OCI-LY3 (cell line): ENCODE measurements around the gene MMP7.
A peak's percentile ranks its signal among the peaks of the same experiment; 100 is the strongest.

Source experiments
- H2AFZ ChIP-seq: fragments of 200-600, 300-600 bp; shearing (Covaris generic); 2 replicates; pipeline ENCODE4 v1.6.0; 2014; ENCODE audit warnings: antibody characterized with exemption, low read depth, low read length
- H3K27ac ChIP-seq: fragments of 200-600, 300-600 bp; sonication (generic); 2 replicates; pipeline ENCODE4 v1.5.1; 2014; ENCODE audit warnings: mild to moderate bottlenecking, low read length, moderate library complexity, mixed read lengths
- H3K27me3 ChIP-seq: fragments of 200-600, 300-600 bp; sonication (generic); 2 replicates; pipeline ENCODE4 v1.6.1; 2014; ENCODE audit warnings: low read depth, low read length, mixed read lengths
- H3K36me3 ChIP-seq: fragments of 200-600, 300-600 bp; sonication (generic); replicated peaks from 2 replicates; pipeline ENCODE3; 2014; ENCODE audit warnings: low read depth, low read length, mixed read lengths
- H3K4me1 ChIP-seq: fragments of 300-600, 200-600 bp; sonication (generic); 2 replicates; pipeline ENCODE4 v1.6.1; 2014; ENCODE audit warnings: low read length, mixed read lengths
- H3K4me2 ChIP-seq: fragments of 200-600, 300-600 bp; sonication (generic); 2 replicates; pipeline ENCODE4 v1.6.1; 2014; ENCODE audit warnings: low read length, mixed read lengths
- H3K4me3 ChIP-seq: fragments of 300-600, 200-600 bp; sonication (generic); 2 replicates; pipeline ENCODE4 v1.5.1; 2014; ENCODE audit warnings: antibody characterized with exemption, mild to moderate bottlenecking, low read length, moderate library complexity
- H3K79me2 ChIP-seq: fragments of 300-600, 200-600 bp; shearing (Covaris generic); 2 replicates; pipeline ENCODE4 v1.6.1; 2014; ENCODE audit warnings: mild to moderate bottlenecking, low read length, mixed read lengths
- H3K9ac ChIP-seq: fragments of 300-600, 200-600 bp; shearing (Covaris generic); 2 replicates; pipeline ENCODE4 v1.6.0; 2014; ENCODE audit warnings: mild to moderate bottlenecking, low read length, moderate library complexity
- H3K9me3 ChIP-seq: fragments of 200-600, 300-600 bp; shearing (Covaris generic); 2 replicates; pipeline ENCODE4 v1.6.1; 2014; ENCODE audit warnings: low read length, mixed read lengths; ENCODE audit not compliant: insufficient read depth
- H4K20me1 ChIP-seq: fragments of 200-600, 300-600 bp; sonication (generic); 2 replicates; pipeline ENCODE4 v1.6.1; 2016; ENCODE audit warnings: low read length, mixed read lengths; ENCODE audit not compliant: insufficient read depth
- CTCF ChIP-seq: fragments of 200-600, 300-600 bp; sonication (generic); IDR thresholded peaks from 2 replicates; pipeline ENCODE4 v1.5.1; 2014; ENCODE audit warnings: antibody characterized with exemption, low read length, low read depth
- EZH2phosphoT487 ChIP-seq: fragments of 200-600 bp; shearing (Covaris generic); IDR thresholded peaks from 2 replicates; pipeline ENCODE4 v1.6.1; 2018; ENCODE audit warnings: antibody characterized with exemption, mixed run types, low read depth

The MMP7 gene

GRCh38 chr11:102476069-102476468 is 54.5 kb downstream of the MMP7 start:
- H3K36me3 ChIP-seq: no peaks in the 10 kb centered on the region
- no peak for TF ChIP-seq CTCF
- no peak for TF ChIP-seq EZH2phosphoT487
- 0 out of 2 replicates have a peak overlapping the region, but pooled peaks have one; percentile 9 for H3K9ac ChIP-seq
- H3K79me2 ChIP-seq: no peaks in the 10 kb centered on the region
- peak overlapping the region; percentile 19; the same call in 1 of the 2 replicates for H3K4me3 ChIP-seq
- H3K27me3 ChIP-seq: peaks cover 14% of the 10 kb centered on the region
- H2AFZ ChIP-seq: no peak overlapping the region
- H4K20me1 ChIP-seq: no peaks in the 10 kb centered on the region
- H3K4me2 ChIP-seq: peak overlapping the region; percentile 57
- peak overlapping the region; percentile 36; the same call in 1 of the 2 replicates for H3K27ac ChIP-seq
- H3K4me1 ChIP-seq: peaks cover 52% of the 10 kb centered on the region
- H3K9me3 ChIP-seq: peaks cover 5% of the 10 kb centered on the region; the same call in 1 of the 2 replicates

GRCh38 chr11:102473543-102473942 is 57.0 kb downstream of the MMP7 start:
- Histone ChIP-seq H2AFZ (no peak overlapping the region), H3K4me1 (peaks cover 61% of the 10 kb centered on the region), H3K27ac (no peak overlapping the region), H3K4me3 (no peak overlapping the region), H3K36me3 (no peaks in the 10 kb centered on the region), H3K9ac (no peak overlapping the region), H3K9me3 (peaks cover 5% of the 10 kb centered on the region; the same call in 1 of the 2 replicates), H4K20me1 (no peaks in the 10 kb centered on the region), H3K4me2 (no peak overlapping the region), H3K79me2 (no peaks in the 10 kb centered on the region), H3K27me3 (peaks cover 14% of the 10 kb centered on the region)
- TF ChIP-seq EZH2phosphoT487: no peak
- TF ChIP-seq CTCF: no peak

DNA sequence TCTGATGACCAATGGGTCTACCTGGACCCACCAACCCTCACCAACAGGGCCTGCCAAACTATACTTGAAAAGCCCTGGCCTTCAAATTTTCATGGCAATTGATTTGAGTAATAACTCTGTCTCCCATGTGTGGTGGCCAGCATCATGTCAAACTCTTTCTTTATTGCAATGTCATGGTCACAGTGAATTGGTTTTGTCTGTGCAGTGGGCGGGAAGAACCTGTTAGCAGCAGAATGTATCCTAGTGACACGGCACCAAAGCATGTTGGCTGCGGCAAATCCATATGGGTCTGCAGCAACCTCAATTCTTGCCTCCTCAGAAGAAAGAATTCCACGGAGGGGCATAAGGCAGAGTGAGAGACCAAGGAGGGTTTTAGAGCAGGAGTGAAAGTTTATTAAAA is 58.4 kb downstream of the MMP7 start:
- no peak overlapping the region for H3K9ac ChIP-seq
- peaks cover 14% of the 10 kb centered on the region for H3K27me3 ChIP-seq
- H3K36me3 ChIP-seq: no peaks in the 10 kb centered on the region
- H3K4me1 ChIP-seq: peaks cover 50% of the 10 kb centered on the region
- no peaks in the 10 kb centered on the region for H3K79me2 ChIP-seq
- no peak overlapping the region for H3K27ac ChIP-seq
- H2AFZ ChIP-seq: no peak overlapping the region
- no peak for TF ChIP-seq EZH2phosphoT487
- no peak for TF ChIP-seq CTCF
- peaks cover 5% of the 10 kb centered on the region; the same call in 1 of the 2 replicates for H3K9me3 ChIP-seq
- H4K20me1 ChIP-seq: no peaks in the 10 kb centered on the region
- no peak overlapping the region for H3K4me2 ChIP-seq
- H3K4me3 ChIP-seq: no peak overlapping the region

DNA sequence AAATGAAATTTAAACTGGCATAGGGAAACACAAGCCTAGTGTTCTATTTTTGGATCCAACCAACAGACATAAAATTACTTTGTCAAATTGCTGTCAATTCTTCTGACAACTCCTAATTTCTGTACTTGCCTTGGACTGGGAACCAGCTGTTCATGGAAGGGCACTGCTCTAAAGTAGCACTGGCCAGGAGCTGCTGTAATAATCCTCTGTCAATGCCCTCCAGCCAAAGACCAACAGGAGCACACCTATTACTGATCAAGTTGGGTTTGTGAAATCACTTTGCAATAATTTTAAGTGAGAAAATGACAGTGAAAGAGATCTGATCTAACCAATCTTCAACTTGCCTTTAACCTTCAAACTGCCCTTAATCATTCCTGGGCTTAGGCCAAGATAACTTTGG is 59.1 kb downstream of the MMP7 start:
- Histone ChIP-seq H3K9me3 (peaks cover 5% of the 10 kb centered on the region; the same call in 1 of the 2 replicates), H3K9ac (no peak overlapping the region), H3K4me2 (no peak overlapping the region)

More for the DNA sequence above, 59.1 kb downstream of the MMP7 start:
- Histone ChIP-seq H3K27me3 (peaks cover 14% of the 10 kb centered on the region), H3K36me3 (no peaks in the 10 kb centered on the region), H2AFZ (no peak overlapping the region), H3K79me2 (no peaks in the 10 kb centered on the region), H4K20me1 (no peaks in the 10 kb centered on the region), H3K4me3 (no peak overlapping the region), H3K27ac (no peak overlapping the region), H3K4me1 (peaks cover 43% of the 10 kb centered on the region)
- no peak for TF ChIP-seq CTCF
- no peak for TF ChIP-seq EZH2phosphoT487
